ES-I3 (cell line): ENCODE data around the gene HK1.

Experiments used
- H3K36me3 ChIP-seq: 2 replicates; pipeline ENCODE4 v1.6.1; 2013; ENCODE audit warnings: mild to moderate bottlenecking, low read length, control low read depth, moderate library complexity; ENCODE audit not compliant: insufficient read depth
- H3K4me1 ChIP-seq: 2 replicates; pipeline ENCODE4 v1.6.1; 2013; ENCODE audit warnings: mild to moderate bottlenecking, control low read depth, low read length; ENCODE audit not compliant: insufficient read depth
- H3K9ac ChIP-seq: 2 replicates; pipeline ENCODE4 v1.6.1; 2013; ENCODE audit warnings: low read depth, mild to moderate bottlenecking, low read length, moderate library complexity
- H3K9me3 ChIP-seq: 2 replicates; pipeline ENCODE4 v1.6.1; 2013; ENCODE audit warnings: mild to moderate bottlenecking, low read length, moderate library complexity; ENCODE audit not compliant: control insufficient read depth, insufficient read depth

The HK1 gene

DNA sequence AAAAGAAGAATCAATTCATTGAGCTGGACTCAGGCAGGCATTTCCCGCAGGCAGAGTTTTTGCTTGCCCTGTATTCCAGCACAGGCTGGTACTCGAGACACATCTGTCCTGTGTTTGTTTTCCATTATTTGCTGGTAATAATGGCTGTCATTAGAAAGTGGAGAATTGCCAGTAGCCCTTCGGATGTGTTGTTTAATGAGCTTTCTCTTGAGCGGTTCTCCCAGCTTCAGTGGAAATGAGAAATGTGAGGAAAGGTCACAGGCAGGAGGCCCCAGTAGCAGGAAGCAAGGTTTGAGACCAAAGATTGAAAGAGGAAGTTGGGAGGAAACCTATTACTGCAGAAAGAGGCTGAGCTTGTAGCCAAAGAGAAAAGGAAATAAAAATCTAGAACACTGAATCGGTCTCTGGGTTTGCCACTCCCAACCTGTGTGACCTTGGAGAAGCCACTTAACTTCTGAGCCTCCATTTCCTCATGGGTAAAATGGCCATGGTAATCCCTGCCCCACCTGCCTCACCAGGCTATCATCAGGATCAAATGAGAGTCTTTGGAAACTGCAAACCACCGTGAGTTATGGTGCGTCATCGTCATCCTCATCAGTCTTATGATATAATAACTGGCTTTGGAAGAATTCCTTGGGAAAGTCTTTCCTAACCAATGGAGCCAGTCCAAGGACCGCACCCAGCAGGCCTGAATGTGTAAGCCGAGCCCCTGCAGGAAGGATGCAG is 70.7 kb downstream of the HK1 start:
- H3K9ac ChIP-seq = no peak overlapping the region
- peaks cover 46% of the 10 kb centered on the region for H3K4me1 ChIP-seq
- peaks cover 19% of the 10 kb centered on the region for H3K36me3 ChIP-seq
- no peaks in the 10 kb centered on the region for H3K9me3 ChIP-seq

DNA sequence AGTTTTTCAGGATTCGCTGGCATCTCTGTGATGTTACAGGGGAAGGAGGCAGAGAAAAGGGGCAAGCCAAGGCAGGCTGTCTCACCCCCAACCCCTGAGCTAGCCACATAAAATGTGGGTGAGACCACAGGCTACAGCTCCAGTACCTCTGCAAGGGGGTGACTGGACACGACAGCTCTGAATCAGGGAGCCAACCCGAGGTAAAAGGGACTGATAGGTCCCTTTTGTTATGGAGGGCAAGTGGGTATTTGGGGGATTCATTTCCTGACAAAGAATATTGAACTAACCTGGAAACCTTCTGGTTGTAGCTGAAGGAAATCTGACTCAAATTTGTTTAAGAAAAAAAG is 71.2 kb downstream of the HK1 start:
- Histone ChIP-seq H3K4me1 (peaks cover 40% of the 10 kb centered on the region), H3K9ac (no peak overlapping the region), H3K36me3 (peaks cover 16% of the 10 kb centered on the region; the same call in 1 of the 2 replicates), H3K9me3 (no peaks in the 10 kb centered on the region)

- Histone ChIP-seq H3K9ac (no peak overlapping the region), H3K36me3 (peaks cover 14% of the 10 kb centered on the region; the same call in 1 of the 2 replicates), H3K4me1 (peaks cover 20% of the 10 kb centered on the region), H3K9me3 (no peaks in the 10 kb centered on the region)
Observed at GRCh38 chr10:69351589-69351988, 73.3 kb downstream of the HK1 start.

DNA sequence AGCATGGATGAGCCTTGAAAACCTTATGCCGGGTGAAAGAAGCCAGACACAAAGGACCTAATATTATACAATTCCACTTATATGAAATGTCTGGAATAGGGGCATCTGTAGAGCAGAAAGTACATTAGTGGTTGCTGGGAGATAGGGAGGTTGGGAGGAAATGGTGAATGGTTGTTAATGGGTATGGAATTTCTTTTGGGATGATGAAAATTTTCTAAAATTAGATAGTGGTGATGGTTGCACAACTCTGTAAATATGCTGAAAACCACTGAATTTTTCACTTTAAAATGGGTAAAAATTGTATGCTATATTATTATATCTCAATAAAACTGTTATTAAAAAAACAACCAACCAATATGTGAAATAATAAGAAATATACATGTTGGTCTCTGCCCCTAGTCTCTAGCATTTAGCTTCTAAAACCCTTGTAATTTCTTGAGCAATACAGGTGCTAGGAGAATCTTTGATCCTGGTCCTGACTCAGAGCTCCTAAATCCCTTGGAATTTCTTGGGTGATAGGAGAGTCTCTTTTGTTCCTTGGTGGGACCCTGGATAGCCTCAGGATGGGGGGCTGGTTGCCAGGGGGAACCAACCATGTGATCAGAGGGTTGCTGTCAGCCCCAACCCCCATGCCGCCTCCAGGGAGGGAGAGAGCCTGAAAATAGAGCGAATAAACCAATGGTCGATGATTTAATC is 74.4 kb downstream of the HK1 start:
- H3K9me3 ChIP-seq = no peaks in the 10 kb centered on the region
- H3K9ac ChIP-seq = no peak overlapping the region
- peaks cover 15% of the 10 kb centered on the region; the same call in 1 of the 2 replicates for H3K36me3 ChIP-seq
- peaks cover 16% of the 10 kb centered on the region for H3K4me1 ChIP-seq

GRCh38 chr10:69353977-69354635 is 75.8 kb downstream of the HK1 start:
- Histone ChIP-seq H3K4me1 (peaks cover 7% of the 10 kb centered on the region), H3K9me3 (no peaks in the 10 kb centered on the region)

GRCh38 chr10:69356187-69356586 is 77.9 kb downstream of the HK1 start:
- peaks cover 3% of the 10 kb centered on the region for H3K4me1 ChIP-seq
- no peak overlapping the region for H3K9ac ChIP-seq
- no peaks in the 10 kb centered on the region for H3K9me3 ChIP-seq
- peaks cover 8% of the 10 kb centered on the region for H3K36me3 ChIP-seq

More at GRCh38 chr10:69353977-69354635, 75.8 kb downstream of the HK1 start:
- no peak overlapping the region for H3K9ac ChIP-seq
- H3K36me3 ChIP-seq = peaks cover 11% of the 10 kb centered on the region; the same call in 1 of the 2 replicates

- peaks cover 15% of the 10 kb centered on the region for H3K36me3 ChIP-seq
- H3K4me1 ChIP-seq = peaks cover 3% of the 10 kb centered on the region
- no peak overlapping the region for H3K9ac ChIP-seq
- H3K9me3 ChIP-seq = no peaks in the 10 kb centered on the region
Observed at GRCh38 chr10:69358148-69358795, 80.0 kb downstream of the HK1 start.

GRCh38 chr10:69359148-69359547 is 80.9 kb downstream of the HK1 start:
- Histone ChIP-seq H3K36me3 (peaks cover 19% of the 10 kb centered on the region), H3K4me1 (peaks cover 3% of the 10 kb centered on the region)

DNA sequence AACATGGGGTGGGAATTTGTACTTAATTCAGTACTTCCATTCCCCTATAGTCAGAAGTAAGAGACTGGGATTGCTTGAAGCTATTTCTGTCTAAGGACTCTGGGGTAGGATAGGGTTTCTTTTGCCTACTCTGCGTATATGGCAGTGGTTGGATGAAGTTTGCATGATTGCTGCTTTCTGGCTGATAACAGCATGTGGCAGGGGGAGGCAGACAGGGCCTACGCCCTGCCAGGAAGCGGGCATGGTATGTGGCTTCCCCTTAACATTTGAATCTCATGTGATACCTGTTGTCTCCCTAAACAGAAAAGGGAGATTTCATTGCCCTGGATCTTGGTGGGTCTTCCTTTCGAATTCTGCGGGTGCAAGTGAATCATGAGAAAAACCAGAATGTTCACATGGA is 81.3 kb downstream of the HK1 start:
- H3K9ac ChIP-seq = no peak overlapping the region
- peaks cover 22% of the 10 kb centered on the region for H3K36me3 ChIP-seq
- H3K4me1 ChIP-seq = peaks cover 3% of the 10 kb centered on the region
- H3K9me3 ChIP-seq = no peaks in the 10 kb centered on the region

More at GRCh38 chr10:69359148-69359547, 80.9 kb downstream of the HK1 start:
- H3K9ac ChIP-seq = no peak overlapping the region
- H3K9me3 ChIP-seq = no peaks in the 10 kb centered on the region

DNA sequence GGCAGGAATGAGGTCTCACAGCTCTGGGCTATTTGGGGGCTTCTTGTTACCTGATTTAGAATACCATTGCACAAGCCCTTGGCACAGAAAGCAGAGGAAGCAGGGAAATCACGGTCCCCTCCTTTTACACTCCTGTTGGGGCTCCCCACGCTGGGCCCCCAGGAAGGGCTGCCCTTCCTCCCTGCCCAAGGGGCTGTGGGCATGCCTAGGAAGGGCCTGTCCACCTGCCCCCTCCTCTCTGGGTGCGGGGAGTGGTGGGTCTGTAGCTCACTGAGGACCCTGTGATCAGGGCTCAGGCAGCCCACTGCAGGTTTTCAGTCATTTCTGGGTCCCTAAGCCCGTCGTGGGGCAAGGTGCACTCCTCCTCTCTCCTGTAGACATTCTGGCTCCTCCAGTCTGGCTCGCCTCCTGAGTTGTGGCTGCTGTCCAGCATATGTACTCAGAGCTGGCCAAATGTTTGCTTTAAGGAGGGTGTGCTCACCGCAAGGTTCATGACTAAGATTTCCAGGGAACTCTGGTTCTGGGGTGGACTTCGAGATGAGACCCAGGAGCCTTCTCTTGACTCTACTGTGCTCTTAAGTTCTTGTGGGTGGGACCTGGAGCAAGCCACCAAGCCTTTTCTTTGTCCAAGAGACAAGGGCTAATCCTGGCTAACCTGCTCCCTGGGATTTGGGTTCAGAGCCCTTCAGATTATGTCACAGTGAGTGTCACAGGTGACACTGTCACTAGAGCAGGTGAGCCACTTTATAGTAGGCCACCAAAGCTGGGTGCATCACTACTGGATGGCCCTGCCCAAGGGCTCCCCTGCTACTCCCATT is 82.4 kb downstream of the HK1 start:
- H3K9me3 ChIP-seq = no peaks in the 10 kb centered on the region
- H3K36me3 ChIP-seq = peaks cover 29% of the 10 kb centered on the region
- peaks cover 3% of the 10 kb centered on the region for H3K4me1 ChIP-seq
- H3K9ac ChIP-seq = no peak overlapping the region

GRCh38 chr10:69361303-69361614 is 83.0 kb downstream of the HK1 start:
- H3K9ac ChIP-seq = no peak overlapping the region
- H3K36me3 ChIP-seq = peaks cover 29% of the 10 kb centered on the region
- H3K4me1 ChIP-seq = peaks cover 3% of the 10 kb centered on the region
- H3K9me3 ChIP-seq = no peaks in the 10 kb centered on the region

DNA sequence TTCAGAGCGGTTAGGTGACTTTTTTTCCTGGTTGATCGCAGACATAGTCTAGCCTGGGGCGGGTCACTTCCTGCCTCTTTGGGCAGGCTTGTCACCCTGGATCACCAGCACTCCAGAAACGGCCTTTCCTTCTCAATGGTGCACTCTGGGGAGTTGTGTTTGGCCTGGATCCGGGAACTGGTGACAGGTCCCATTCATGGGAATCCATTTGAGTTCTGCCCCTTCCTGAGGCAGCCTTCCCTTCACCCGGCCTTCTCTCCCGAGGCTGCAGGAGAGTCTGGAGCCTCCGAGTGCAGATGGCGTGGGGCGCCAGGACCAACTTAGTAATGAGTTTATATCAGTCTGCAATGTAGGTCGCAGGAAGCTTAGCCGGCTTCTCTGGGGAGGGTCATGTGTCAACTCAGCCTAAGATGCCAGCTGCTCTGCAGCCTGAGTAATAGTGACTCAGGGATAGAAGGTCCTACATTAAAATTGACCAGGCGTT is 84.2 kb downstream of the HK1 start:
- peaks cover 27% of the 10 kb centered on the region for H3K36me3 ChIP-seq
- peaks cover 3% of the 10 kb centered on the region for H3K4me1 ChIP-seq
- no peak overlapping the region for H3K9ac ChIP-seq
- H3K9me3 ChIP-seq = no peaks in the 10 kb centered on the region

GRCh38 chr10:69363666-69364065 is 85.4 kb downstream of the HK1 start:
- Histone ChIP-seq H3K36me3 (peaks cover 30% of the 10 kb centered on the region), H3K4me1 (no peaks in the 10 kb centered on the region; the same call in 1 of the 2 replicates), H3K9me3 (no peaks in the 10 kb centered on the region), H3K9ac (no peak overlapping the region)
